SK-N-SH treated with all-trans-retinoic acid at 6 μM for 48 hours (cell line): ENCODE measurements around the gene LRFN2.

Experiments used
- ATAC-seq: fragments of 200-7000 bp; cut with Tn5 transposase; 3 replicates; pipeline ENCODE4 v1.9.1; 2020; ENCODE audit warnings: mild to moderate bottlenecking, moderate library complexity
- CSDC2 ChIP-seq: fragments of 250-450 bp; sonication (Bioruptor Pico); IDR thresholded peaks from 2 replicates; pipeline ENCODE4 v1.5.0; 2020; ENCODE audit warnings: mild to moderate bottlenecking, moderate library complexity
- ESRRG ChIP-seq: fragments of 250-450 bp; sonication (Bioruptor Pico); IDR thresholded peaks from 2 replicates; pipeline ENCODE4 v1.6.1; 2021; ENCODE audit warnings: mild to moderate bottlenecking
- GLIS3 ChIP-seq: fragments of 250-450 bp; sonication (Bioruptor Pico); IDR thresholded peaks from 2 replicates; pipeline ENCODE4 v1.5.0; 2020; ENCODE audit warnings: mild to moderate bottlenecking, moderate library complexity
- ISL1 ChIP-seq: fragments of 250-450 bp; sonication (Bioruptor Pico); IDR thresholded peaks from 2 replicates; pipeline ENCODE4 v2.1.2; 2022; ENCODE audit warnings: mild to moderate bottlenecking, moderate library complexity
- PPARA ChIP-seq: fragments of 250-450 bp; sonication (Bioruptor Pico); IDR thresholded peaks from 2 replicates; pipeline ENCODE4 v1.5.0; 2020; ENCODE audit warnings: mild to moderate bottlenecking, borderline replicate concordance
- RARB ChIP-seq: fragments of 250-450 bp; sonication (Bioruptor Pico); IDR thresholded peaks from 2 replicates; pipeline ENCODE4 v1.8.0; 2021; ENCODE audit warnings: mild to moderate bottlenecking, moderate library complexity
- TCF4 ChIP-seq: fragments of 250-450 bp; sonication (Bioruptor Pico); IDR thresholded peaks from 2 replicates; pipeline ENCODE4 v1.8.0; 2021; ENCODE audit warnings: mild to moderate bottlenecking, moderate library complexity, borderline replicate concordance
- TOX ChIP-seq: fragments of 250-450 bp; sonication (Bioruptor Pico); IDR thresholded peaks from 2 replicates; pipeline ENCODE4 v1.8.0; 2021; ENCODE audit warnings: mild to moderate bottlenecking, moderate library complexity, borderline replicate concordance
- ZC3H10 ChIP-seq: fragments of 250-450 bp; sonication (Bioruptor Pico); IDR thresholded peaks from 2 replicates; pipeline ENCODE4 v1.5.1; 2021; ENCODE audit warnings: mild to moderate bottlenecking, moderate library complexity
- ZFP3 ChIP-seq: fragments of 250-450 bp; sonication (Bioruptor Pico); IDR thresholded peaks from 2 replicates; pipeline ENCODE4 v1.5.0; 2020; ENCODE audit warnings: mild to moderate bottlenecking, moderate library complexity
- ZNF565 ChIP-seq: fragments of 450-650 bp; formaldehyde crosslinking; conservative IDR thresholded peaks from 2 replicates; pipeline ENCODE4 v1.5.0; 2020; ENCODE audit warnings: low read depth, mild to moderate bottlenecking, moderate library complexity
- ZNF8 ChIP-seq: fragments of 450-650 bp; formaldehyde crosslinking; IDR thresholded peaks from 2 replicates; pipeline ENCODE4 v1.5.0; 2020; ENCODE audit warnings: mild to moderate bottlenecking, moderate library complexity
- TF ChIP-seq, protein P1 (sequence below): fragments of 250-450 bp; sonication (Bioruptor Pico); IDR thresholded peaks from 2 replicates; pipeline ENCODE4 v1.5.0; 2020; ENCODE audit warnings: mild to moderate bottlenecking, moderate library complexity
- TF ChIP-seq, protein P2 (sequence below): fragments of 250-450 bp; sonication (Bioruptor Pico); IDR thresholded peaks from 2 replicates; pipeline ENCODE4 v1.8.0; 2020; ENCODE audit warnings: mild to moderate bottlenecking, moderate library complexity, borderline replicate concordance
- TF ChIP-seq, protein P3 (sequence below): fragments of 250-450 bp; sonication (Bioruptor Pico); IDR thresholded peaks from 2 replicates; pipeline ENCODE4 v1.8.0; 2021; ENCODE audit warnings: low read depth, mild to moderate bottlenecking, moderate library complexity, borderline replicate concordance

LRFN2 gene

DNA sequence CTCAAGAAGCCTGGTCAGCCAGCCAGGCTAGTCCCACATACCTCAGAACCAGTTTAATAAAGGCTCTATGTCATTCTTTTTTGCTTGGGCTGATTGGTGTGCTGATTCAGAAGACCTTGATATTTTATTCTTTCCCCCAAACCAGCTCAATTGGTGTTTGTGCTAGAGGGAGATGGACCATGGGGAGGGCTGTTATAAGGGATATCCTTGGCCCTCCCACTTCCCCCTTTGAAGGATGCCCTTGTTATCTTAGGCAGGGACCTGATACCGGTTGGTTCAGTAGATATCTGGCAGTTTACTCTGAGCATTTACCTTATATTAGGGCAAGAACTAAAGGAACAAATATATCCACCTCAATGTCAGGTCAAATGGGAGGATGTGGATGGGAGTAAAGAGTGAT lies 207.4 kb downstream of the LRFN2 start:
- TF ChIP-seq, protein P1, sequence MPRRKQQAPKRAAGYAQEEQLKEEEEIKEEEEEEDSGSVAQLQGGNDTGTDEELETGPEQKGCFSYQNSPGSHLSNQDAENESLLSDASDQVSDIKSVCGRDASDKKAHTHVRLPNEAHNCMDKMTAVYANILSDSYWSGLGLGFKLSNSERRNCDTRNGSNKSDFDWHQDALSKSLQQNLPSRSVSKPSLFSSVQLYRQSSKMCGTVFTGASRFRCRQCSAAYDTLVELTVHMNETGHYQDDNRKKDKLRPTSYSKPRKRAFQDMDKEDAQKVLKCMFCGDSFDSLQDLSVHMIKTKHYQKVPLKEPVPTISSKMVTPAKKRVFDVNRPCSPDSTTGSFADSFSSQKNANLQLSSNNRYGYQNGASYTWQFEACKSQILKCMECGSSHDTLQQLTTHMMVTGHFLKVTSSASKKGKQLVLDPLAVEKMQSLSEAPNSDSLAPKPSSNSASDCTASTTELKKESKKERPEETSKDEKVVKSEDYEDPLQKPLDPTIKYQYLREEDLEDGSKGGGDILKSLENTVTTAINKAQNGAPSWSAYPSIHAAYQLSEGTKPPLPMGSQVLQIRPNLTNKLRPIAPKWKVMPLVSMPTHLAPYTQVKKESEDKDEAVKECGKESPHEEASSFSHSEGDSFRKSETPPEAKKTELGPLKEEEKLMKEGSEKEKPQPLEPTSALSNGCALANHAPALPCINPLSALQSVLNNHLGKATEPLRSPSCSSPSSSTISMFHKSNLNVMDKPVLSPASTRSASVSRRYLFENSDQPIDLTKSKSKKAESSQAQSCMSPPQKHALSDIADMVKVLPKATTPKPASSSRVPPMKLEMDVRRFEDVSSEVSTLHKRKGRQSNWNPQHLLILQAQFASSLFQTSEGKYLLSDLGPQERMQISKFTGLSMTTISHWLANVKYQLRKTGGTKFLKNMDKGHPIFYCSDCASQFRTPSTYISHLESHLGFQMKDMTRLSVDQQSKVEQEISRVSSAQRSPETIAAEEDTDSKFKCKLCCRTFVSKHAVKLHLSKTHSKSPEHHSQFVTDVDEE (CRISPR knock-in tag): no peak
- no peak for TF ChIP-seq TOX (CRISPR knock-in tag)
- TF ChIP-seq ZC3H10: no peak
- TF ChIP-seq ZNF8 (CRISPR knock-in tag): no peak
- TF ChIP-seq ZNF565 (CRISPR knock-in tag): no peak
- ATAC-seq: no peak

DNA sequence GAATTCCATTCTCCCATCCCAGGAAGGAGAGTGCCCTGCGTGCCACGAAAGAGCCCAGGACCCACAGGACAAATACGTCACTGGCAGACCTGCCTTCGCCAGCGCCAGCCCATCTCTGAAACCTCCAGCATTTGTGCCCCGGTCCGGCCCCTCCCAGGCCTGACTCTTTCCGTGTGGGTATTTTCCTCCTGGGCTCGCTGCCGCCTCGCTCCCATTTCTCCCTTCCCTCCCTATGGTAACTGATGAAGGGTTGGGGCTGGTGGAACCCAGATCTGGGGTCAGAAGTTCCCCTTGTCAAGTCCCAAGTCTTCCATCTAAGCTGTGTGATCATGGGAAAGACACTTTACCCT lies 208.5 kb downstream of the LRFN2 start:
- no peak for ATAC-seq
- TF ChIP-seq ISL1 (CRISPR knock-in tag) (no peak), ZFP3 (no peak), PPARA (no peak), ESRRG (CRISPR knock-in tag) (no peak)
- TF ChIP-seq, protein P2, sequence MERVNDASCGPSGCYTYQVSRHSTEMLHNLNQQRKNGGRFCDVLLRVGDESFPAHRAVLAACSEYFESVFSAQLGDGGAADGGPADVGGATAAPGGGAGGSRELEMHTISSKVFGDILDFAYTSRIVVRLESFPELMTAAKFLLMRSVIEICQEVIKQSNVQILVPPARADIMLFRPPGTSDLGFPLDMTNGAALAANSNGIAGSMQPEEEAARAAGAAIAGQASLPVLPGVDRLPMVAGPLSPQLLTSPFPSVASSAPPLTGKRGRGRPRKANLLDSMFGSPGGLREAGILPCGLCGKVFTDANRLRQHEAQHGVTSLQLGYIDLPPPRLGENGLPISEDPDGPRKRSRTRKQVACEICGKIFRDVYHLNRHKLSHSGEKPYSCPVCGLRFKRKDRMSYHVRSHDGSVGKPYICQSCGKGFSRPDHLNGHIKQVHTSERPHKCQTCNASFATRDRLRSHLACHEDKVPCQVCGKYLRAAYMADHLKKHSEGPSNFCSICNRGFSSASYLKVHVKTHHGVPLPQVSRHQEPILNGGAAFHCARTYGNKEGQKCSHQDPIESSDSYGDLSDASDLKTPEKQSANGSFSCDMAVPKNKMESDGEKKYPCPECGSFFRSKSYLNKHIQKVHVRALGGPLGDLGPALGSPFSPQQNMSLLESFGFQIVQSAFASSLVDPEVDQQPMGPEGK (CRISPR knock-in tag): no peak
- TF ChIP-seq, protein P1 (CRISPR knock-in tag): no peak

DNA sequence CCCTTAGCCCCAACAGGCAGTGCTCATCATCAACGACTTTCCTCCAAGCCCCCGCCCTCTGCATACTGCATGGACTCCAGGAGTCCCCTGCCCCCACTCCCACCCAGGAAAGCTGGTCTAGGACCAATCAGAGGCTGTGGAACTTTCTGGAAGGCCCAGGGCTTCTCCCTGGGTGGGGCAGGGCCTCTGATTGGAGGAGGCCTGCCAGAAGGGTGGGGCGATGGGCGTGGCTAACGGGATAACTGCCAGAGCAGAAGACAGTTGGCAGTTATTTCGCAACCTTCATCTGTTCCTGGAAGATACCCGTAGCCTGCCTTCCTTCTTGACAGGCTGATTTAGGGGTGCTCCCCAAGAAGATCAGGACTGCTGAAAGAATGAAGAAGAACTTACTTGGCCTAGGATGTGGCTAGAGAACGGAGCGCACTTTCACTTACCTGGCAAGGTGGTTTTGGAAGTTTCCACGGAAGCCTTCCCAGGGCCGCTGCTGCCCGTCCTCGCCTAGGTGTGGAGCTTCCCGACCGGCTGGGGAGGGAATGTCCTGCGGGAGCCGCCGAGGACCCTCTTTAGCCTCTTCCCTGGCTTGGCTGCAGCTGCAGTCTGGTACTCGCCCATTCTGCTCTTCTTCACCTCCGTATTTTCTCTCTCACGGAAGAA lies 209.0 kb downstream of the LRFN2 start:
- ATAC-seq: no peak

More for the DNA sequence above, 209.0 kb downstream of the LRFN2 start:
- TF ChIP-seq TCF4: no peak
- TF ChIP-seq ZNF565 (CRISPR knock-in tag): no peak
- no peak for TF ChIP-seq GLIS3 (CRISPR knock-in tag)
- TF ChIP-seq ZNF8 (CRISPR knock-in tag): no peak
- no peak for TF ChIP-seq RARB (CRISPR knock-in tag)
- TF ChIP-seq, protein P3, sequence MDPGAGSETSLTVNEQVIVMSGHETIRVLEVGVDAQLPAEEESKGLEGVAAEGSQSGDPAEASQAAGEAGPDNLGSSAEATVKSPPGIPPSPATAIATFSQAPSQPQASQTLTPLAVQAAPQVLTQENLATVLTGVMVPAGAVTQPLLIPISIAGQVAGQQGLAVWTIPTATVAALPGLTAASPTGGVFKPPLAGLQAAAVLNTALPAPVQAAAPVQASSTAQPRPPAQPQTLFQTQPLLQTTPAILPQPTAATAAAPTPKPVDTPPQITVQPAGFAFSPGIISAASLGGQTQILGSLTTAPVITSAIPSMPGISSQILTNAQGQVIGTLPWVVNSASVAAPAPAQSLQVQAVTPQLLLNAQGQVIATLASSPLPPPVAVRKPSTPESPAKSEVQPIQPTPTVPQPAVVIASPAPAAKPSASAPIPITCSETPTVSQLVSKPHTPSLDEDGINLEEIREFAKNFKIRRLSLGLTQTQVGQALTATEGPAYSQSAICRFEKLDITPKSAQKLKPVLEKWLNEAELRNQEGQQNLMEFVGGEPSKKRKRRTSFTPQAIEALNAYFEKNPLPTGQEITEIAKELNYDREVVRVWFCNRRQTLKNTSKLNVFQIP (CRISPR knock-in tag): no peak
- no peak for TF ChIP-seq ISL1 (CRISPR knock-in tag)
- TF ChIP-seq, protein P1 (CRISPR knock-in tag): no peak
- TF ChIP-seq CSDC2 (CRISPR knock-in tag): no peak
- TF ChIP-seq ZC3H10: no peak
- TF ChIP-seq ESRRG (CRISPR knock-in tag): no peak
